Measurements from ENCODE around the gene ITGA3. TPM values are rescaled to one million over a fixed set of nuclear protein-coding genes. Genes with fewer than 3 reads are reported as not detected.

Gene ITGA3
- total RNA-seq, 1 donor from 2014 or later = 668 TPM

DNA sequence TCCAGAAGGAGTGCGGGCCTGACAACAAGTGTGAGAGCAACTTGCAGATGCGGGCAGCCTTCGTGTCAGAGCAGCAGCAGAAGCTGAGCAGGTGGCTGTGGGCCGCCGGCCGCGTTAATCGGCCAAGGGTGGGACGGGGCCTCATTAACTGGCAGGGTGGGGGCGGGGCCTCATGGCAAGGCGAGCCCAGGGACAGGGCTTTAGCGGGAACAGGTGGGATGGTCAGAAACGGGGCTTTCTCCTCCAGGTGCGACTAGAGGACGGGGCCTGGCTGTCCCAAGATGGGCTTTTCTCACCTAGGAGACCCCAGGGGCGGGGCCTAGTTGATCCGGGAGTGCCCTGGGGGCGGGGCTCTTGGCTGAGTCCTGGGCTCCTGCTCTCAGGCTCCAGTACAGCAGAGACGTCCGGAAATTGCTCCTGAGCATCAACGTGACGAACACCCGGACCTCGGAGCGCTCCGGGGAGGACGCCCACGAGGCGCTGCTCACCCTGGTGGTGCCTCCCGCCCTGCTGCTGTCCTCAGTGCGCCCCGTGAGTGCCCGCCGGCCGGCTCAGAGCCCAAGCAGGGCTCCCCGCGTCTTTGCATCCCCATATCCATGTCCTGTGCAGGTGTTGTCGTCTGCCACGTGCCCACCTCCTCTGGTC, 20.8 kb downstream of the ITGA3 start:
- TF ChIP-seq, protein P1, sequence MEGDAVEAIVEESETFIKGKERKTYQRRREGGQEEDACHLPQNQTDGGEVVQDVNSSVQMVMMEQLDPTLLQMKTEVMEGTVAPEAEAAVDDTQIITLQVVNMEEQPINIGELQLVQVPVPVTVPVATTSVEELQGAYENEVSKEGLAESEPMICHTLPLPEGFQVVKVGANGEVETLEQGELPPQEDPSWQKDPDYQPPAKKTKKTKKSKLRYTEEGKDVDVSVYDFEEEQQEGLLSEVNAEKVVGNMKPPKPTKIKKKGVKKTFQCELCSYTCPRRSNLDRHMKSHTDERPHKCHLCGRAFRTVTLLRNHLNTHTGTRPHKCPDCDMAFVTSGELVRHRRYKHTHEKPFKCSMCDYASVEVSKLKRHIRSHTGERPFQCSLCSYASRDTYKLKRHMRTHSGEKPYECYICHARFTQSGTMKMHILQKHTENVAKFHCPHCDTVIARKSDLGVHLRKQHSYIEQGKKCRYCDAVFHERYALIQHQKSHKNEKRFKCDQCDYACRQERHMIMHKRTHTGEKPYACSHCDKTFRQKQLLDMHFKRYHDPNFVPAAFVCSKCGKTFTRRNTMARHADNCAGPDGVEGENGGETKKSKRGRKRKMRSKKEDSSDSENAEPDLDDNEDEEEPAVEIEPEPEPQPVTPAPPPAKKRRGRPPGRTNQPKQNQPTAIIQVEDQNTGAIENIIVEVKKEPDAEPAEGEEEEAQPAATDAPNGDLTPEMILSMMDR (conservative IDR thresholded peaks at IDR 0.05; ENCODE audit: low read depth, low read length) = no peak
- H3K4me3 ChIP-seq (ENCODE audit: low read depth, low read length) = no peak overlapping the region
- no peak for DNase-seq (ENCODE audit: low read depth)

DNA sequence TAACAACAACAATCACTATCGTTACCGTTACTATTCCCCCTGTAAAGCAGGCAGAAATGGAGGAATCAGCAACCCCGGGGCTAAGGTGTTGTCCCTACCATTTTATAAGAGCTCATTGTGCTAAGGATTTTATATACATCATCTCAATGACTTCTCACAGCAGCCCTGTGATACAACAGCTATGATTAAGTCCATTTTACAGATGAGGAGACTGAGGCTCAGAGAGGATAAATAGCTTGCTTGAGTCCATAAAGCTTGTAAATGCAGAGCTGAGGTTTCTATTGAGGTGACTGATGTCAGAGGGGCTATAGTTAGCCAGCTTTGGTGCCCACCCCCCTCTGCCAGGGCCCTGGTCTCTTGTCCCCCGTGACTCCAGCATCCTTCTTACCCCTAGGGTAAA, 22.5 kb downstream of the ITGA3 start:
- DNase-seq (ENCODE audit: low read depth) = no peak
- TF ChIP-seq, protein P1 (conservative IDR thresholded peaks at IDR 0.05; ENCODE audit: low read depth, low read length) = no peak

DNA sequence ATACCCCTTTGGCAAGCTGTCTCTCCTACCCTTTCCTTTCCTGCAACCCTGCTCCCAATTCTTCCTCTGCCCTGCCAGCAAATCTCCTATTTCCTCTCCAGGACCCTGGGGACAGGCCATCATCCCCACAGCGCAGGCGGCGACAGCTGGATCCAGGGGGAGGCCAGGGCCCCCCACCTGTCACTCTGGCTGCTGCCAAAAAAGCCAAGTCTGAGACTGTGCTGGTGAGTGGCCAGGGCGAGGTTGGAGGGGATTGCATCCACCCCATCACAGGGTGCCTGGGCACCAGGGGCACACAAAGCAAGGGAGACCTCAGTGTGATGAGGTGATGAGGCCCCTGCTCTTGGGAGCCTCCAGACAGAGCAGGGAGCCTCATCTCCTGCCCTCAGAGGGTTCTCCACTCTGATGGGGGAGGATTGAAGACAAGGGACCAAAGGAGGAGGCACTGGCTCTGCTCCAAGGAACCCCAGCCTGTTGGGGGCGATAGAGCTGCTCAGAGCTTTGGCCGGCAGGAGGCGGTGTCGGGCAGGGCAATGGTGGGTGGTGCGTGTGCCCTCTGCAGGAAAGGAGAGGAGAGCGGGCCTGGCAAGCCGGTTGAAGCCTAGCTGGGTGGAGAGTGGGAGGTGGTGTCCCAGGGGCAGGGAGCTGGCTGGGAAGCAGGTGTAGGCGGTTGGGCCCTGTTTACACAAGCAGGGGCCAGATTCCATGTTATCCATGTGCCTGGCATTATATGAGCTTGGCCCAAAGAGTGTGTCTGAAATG, 23.6 kb downstream of the ITGA3 start:
- TF ChIP-seq, protein P1 (conservative IDR thresholded peaks at IDR 0.05; ENCODE audit: low read depth, low read length) = peak; percentile 50

More for the DNA sequence above, 22.5 kb downstream of the ITGA3 start:
- H3K4me3 ChIP-seq (ENCODE audit: low read depth, low read length) = no peak overlapping the region

DNA sequence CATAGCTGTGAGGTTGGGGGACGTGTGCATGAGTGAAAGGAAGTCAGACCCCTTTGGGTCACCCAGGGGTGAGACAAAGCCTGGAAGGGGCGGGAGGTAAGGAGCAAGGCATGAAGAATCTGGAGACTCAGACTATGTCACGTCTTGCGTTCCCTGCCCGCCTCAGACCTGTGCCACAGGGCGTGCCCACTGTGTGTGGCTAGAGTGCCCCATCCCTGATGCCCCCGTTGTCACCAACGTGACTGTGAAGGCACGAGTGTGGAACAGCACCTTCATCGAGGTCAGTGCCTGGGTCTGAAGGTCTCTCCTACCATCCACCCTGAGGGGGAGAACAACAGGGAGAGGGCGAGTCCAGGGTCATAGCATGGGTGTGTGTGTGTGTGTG, 24.2 kb downstream of the ITGA3 start:
- no peak for DNase-seq (ENCODE audit: low read depth)
- H3K4me3 ChIP-seq (ENCODE audit: low read depth, low read length) = no peak overlapping the region
- TF ChIP-seq, protein P1 (conservative IDR thresholded peaks at IDR 0.05; ENCODE audit: low read depth, low read length) = no peak

More for the DNA sequence above, 23.6 kb downstream of the ITGA3 start:
- no peak overlapping the region for H3K4me3 ChIP-seq (ENCODE audit: low read depth, low read length)
- DNase-seq (ENCODE audit: low read depth) = no peak

DNA sequence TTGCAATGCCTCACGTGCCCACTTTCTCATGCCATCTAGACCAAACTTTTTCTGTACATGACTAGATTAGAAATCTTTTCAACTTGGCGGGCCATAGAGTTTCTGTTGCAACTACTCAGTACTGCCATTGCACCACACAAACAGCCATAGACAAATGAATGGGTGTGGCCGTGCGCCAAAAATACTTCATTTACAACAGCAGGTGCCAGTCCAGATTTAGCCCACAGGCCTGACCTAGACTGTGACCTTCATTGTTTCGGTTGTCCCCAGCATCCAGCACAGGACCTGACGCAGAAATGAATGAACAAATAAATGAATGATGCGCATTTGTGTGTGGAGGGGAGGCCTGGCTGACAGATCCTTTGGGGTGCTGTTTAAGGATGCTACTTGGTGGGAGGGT, 24.9 kb downstream of the ITGA3 start:
- TF ChIP-seq, protein P1 (conservative IDR thresholded peaks at IDR 0.05; ENCODE audit: low read depth, low read length) = no peak
- no peak overlapping the region for H3K4me3 ChIP-seq (ENCODE audit: low read depth, low read length)
- DNase-seq (ENCODE audit: low read depth) = no peak

DNA sequence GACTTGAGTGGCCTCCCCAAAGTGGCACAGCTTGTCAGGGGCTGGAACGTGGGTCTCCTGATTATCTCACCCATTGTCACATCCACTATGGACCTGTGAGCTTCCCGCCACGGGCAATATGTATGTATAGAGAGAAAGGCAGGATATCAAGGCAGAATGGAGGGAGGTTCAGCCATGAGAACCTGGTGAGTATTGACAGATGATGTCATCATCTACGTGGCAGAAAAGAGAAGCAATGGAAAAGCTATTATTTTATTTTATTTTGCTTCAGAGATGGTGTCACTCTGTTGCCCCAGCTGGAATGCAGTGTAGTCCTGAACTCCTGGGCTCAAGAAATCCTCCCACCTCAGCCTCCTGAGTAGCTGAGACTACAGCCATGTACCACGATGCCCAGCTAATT, 25.8 kb downstream of the ITGA3 start:
- TF ChIP-seq, protein P1 (conservative IDR thresholded peaks at IDR 0.05; ENCODE audit: low read depth, low read length) = no peak
- DNase-seq (ENCODE audit: low read depth) = no peak
- no peak overlapping the region for H3K4me3 ChIP-seq (ENCODE audit: low read depth, low read length)
